ENCODE results near the gene BANF1. TPM values are rescaled to one million over a fixed set of nuclear protein-coding genes. Genes with fewer than 3 reads are reported as not detected.

Gene BANF1
- total RNA-seq, 1 experiment from 2014 or later: 386 TPM

DNA sequence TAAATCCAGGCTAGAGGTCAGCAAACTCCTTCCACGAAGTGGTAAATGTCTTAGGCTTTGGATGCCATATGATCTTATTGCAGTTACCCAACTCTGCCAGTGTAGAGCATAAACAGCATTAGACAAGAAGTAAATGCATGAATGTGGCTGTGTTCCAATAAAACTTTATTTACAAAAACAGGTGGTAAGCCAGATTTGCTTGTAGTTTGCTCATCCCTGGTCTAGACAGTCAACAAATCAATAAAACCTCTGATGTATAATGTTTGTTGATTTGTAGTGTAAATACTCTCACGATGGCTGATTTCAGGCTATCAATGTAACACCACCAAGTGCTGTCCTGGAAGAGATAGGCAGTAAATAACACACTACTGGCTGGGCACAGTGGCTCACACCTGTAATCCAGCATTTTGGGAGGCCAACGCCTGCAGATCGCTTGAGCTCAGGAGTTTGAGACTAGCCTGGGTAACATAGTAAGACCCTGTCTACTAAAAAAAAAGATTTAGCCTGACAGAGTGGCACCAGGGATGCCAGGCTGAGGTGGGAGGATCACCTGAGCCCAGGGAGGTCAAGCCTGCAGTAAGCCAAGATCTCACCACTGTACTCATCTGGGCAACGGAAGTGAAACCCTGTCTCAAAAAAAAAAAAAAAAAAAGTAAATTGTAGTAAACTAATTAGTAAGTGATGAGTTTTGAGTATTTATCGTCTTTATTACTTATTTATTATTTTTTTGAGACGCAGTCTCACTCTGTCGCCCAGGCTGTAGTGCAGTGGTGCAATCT lies 30.8 kb downstream of the BANF1 start:
- H3K9me2 ChIP-seq (ENCODE audit: insufficient read depth): no peaks in the 10 kb centered on the region
- H3F3A ChIP-seq (ENCODE audit: insufficient read depth, low read depth): peaks cover 15% of the 10 kb centered on the region; the same call in 1 of the 2 replicates
- no peaks in the 10 kb centered on the region for H3K27me3 ChIP-seq (ENCODE audit: insufficient read depth, low read depth)
- ChIA-PET CTCF (interaction anchor here (0.7 kb wide), 1 partner anchor 100 kb away, joined by 3 read pairs; no protein-coding TSS in a partner anchor), POLR2A (ENCODE audit: unreplicated experiment) (no interaction called here)
- no peaks in the 10 kb centered on the region for H3K79me2 ChIP-seq (ENCODE audit: low read depth)
- H3K27ac ChIP-seq: no peak overlapping the region
- intact Hi-C loops (cut with micrococcal nuclease; ENCODE audit: unreplicated experiment): no loop called here
- no peaks in the 10 kb centered on the region for H4K20me1 ChIP-seq (ENCODE audit: insufficient read depth)
- TF ChIP-seq, protein P1, sequence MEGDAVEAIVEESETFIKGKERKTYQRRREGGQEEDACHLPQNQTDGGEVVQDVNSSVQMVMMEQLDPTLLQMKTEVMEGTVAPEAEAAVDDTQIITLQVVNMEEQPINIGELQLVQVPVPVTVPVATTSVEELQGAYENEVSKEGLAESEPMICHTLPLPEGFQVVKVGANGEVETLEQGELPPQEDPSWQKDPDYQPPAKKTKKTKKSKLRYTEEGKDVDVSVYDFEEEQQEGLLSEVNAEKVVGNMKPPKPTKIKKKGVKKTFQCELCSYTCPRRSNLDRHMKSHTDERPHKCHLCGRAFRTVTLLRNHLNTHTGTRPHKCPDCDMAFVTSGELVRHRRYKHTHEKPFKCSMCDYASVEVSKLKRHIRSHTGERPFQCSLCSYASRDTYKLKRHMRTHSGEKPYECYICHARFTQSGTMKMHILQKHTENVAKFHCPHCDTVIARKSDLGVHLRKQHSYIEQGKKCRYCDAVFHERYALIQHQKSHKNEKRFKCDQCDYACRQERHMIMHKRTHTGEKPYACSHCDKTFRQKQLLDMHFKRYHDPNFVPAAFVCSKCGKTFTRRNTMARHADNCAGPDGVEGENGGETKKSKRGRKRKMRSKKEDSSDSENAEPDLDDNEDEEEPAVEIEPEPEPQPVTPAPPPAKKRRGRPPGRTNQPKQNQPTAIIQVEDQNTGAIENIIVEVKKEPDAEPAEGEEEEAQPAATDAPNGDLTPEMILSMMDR (conservative IDR thresholded peaks at IDR 0.05): no peak
- no peak for TF ChIP-seq EZH2 (IDR thresholded peaks at IDR 0.05; ENCODE audit: low read depth)
- no peak overlapping the region for H3K4me2 ChIP-seq
- no peaks in the 10 kb centered on the region for H3K36me3 ChIP-seq (ENCODE audit: low read depth)
- H2AFZ ChIP-seq: no peak overlapping the region
- BruUV-seq (replicated peaks): no TSS peak
- no peak for DNase-seq
- H3K4me3 ChIP-seq: no peak overlapping the region
- H3K4me1 ChIP-seq (replicated peaks; ENCODE audit: insufficient read depth): no peaks in the 10 kb centered on the region
- H3K9me3 ChIP-seq (ENCODE audit: insufficient read depth, low read depth): no peaks in the 10 kb centered on the region

DNA sequence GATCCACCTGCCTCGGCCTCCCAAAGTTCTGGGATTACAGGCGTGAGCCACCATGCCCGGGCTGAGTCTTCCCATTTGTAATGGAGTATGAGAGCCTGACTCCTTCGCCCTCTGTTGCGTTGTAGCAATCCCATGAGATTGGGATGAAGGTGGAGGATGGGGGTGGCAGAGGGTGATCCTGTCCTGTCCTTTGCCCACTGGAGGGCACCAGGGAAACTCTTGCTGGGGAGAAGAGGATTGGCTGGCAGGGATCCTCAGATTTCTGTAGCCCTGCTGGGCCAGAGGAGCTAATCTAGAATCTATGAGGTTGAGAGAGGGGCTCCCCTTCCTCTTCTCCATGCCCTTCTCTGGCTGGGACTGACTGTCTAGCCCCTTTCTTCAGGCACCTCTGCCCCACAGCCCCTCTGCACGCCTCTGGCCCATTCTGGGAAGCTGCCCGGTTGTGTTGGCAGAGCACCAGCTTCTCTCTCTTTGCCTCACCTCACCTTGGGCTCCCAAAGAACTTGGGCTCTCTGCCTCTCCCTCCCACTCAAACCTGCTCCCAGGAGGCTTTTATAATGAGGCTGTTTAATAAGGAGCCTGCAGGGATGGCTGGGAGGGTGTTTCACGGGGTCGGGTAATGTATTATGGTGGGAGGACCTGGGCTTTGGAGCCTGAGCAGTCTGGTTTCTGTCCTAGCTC lies 33.5 kb downstream of the BANF1 start:
- Histone ChIP-seq H3K79me2 (ENCODE audit: low read depth) (no peaks in the 10 kb centered on the region), H3K27ac (no peak overlapping the region), H3K27me3 (ENCODE audit: insufficient read depth, low read depth) (no peaks in the 10 kb centered on the region), H2AFZ (no peak overlapping the region), H4K20me1 (ENCODE audit: insufficient read depth) (no peaks in the 10 kb centered on the region), H3K36me3 (ENCODE audit: low read depth) (no peaks in the 10 kb centered on the region), H3K4me3 (no peak overlapping the region), H3K9me3 (ENCODE audit: insufficient read depth, low read depth) (no peaks in the 10 kb centered on the region), H3K9me2 (ENCODE audit: insufficient read depth) (no peaks in the 10 kb centered on the region), H3F3A (ENCODE audit: insufficient read depth, low read depth) (peaks cover 15% of the 10 kb centered on the region; the same call in 1 of the 2 replicates), H3K4me2 (no peak overlapping the region), H3K4me1 (replicated peaks; ENCODE audit: insufficient read depth) (no peaks in the 10 kb centered on the region)
- ChIA-PET CTCF (interaction anchor here (0.5 kb wide), 1 partner anchor 35 kb away, joined by 5 read pairs; no protein-coding TSS in a partner anchor), POLR2A (ENCODE audit: unreplicated experiment) (interaction anchor here (0.7 kb wide), 1 partner anchor 149 kb away, joined by 4 read pairs; no protein-coding TSS in a partner anchor)
- no TSS peak for BruUV-seq (replicated peaks)
- no peak for DNase-seq
- TF ChIP-seq EZH2 (IDR thresholded peaks at IDR 0.05; ENCODE audit: low read depth): no peak
- TF ChIP-seq, protein P1 (conservative IDR thresholded peaks at IDR 0.05): no peak
- intact Hi-C loops (cut with micrococcal nuclease; ENCODE audit: unreplicated experiment): no loop called here

DNA sequence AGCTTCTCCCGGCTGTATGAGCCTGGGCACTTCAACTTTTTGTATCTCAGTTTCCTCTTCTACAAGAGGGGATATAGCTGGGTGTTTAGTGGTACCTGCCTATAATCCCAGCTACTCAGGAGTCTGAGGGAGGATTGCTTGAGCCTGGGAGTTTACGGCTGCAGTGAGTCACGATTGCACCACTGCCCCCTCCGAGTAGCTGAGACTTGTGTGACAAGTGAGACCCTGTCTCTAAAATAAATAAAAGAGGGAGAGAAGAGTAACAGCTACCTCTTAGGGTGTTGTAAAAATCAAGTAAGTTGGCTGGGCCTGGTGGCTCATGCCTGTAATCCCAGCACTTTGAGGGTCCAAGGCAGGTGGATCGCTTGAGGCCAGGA lies 34.0 kb downstream of the BANF1 start:
- peaks cover 10% of the 10 kb centered on the region; the same call in 1 of the 2 replicates for H3F3A ChIP-seq (ENCODE audit: insufficient read depth, low read depth)
- H3K4me1 ChIP-seq (replicated peaks; ENCODE audit: insufficient read depth): no peaks in the 10 kb centered on the region
- no peak overlapping the region for H3K4me3 ChIP-seq
- no peaks in the 10 kb centered on the region for H3K36me3 ChIP-seq (ENCODE audit: low read depth)
- H3K79me2 ChIP-seq (ENCODE audit: low read depth): no peaks in the 10 kb centered on the region
- no peak overlapping the region for H3K27ac ChIP-seq
- CTCF ChIA-PET: interaction anchor here (0.5 kb wide), 1 partner anchor 35 kb away, joined by 5 read pairs; no protein-coding TSS in a partner anchor
- H3K9me3 ChIP-seq (ENCODE audit: insufficient read depth, low read depth): no peaks in the 10 kb centered on the region
- H3K9me2 ChIP-seq (ENCODE audit: insufficient read depth): no peaks in the 10 kb centered on the region
- no peaks in the 10 kb centered on the region for H3K27me3 ChIP-seq (ENCODE audit: insufficient read depth, low read depth)
- no peak for TF ChIP-seq EZH2 (IDR thresholded peaks at IDR 0.05; ENCODE audit: low read depth)
- TF ChIP-seq, protein P1 (conservative IDR thresholded peaks at IDR 0.05): no peak
- DNase-seq: no peak
- H3K4me2 ChIP-seq: no peak overlapping the region
- no peaks in the 10 kb centered on the region for H4K20me1 ChIP-seq (ENCODE audit: insufficient read depth)
- no TSS peak for BruUV-seq (replicated peaks)
- POLR2A ChIA-PET (ENCODE audit: unreplicated experiment): no interaction called here
- H2AFZ ChIP-seq: no peak overlapping the region
- intact Hi-C loops (cut with micrococcal nuclease; ENCODE audit: unreplicated experiment): no loop called here
